Ectodermal cell (in vitro differentiated cells): Measurements from ENCODE around the gene KRTAP5-6.

Source experiments
- H3K27ac ChIP-seq: 2 replicates; pipeline ENCODE4 v1.7.0; 2013; ENCODE audit warnings: mild to moderate bottlenecking, low read depth, low read length; ENCODE audit not compliant: insufficient read depth, poor library complexity, severe bottlenecking
- H3K27me3 ChIP-seq: 2 replicates; pipeline ENCODE4 v1.7.0; 2013; ENCODE audit warnings: mild to moderate bottlenecking, low read length; ENCODE audit not compliant: insufficient read depth, control insufficient read depth, poor library complexity, severe bottlenecking
- H3K36me3 ChIP-seq: one replicate; pipeline ENCODE4 v1.7.0; 2013; ENCODE audit warnings: low read length; ENCODE audit not compliant: control insufficient read depth, insufficient read depth
- H3K4me1 ChIP-seq: one replicate; pipeline ENCODE4 v1.7.0; 2013; ENCODE audit warnings: low read length; ENCODE audit not compliant: control insufficient read depth, insufficient read depth
- H3K4me3 ChIP-seq: 2 replicates; pipeline ENCODE4 v1.7.0; 2013; ENCODE audit warnings: low read depth, low read length, control low read depth; ENCODE audit not compliant: insufficient read depth
- H3K9me3 ChIP-seq: 2 replicates; pipeline ENCODE4 v1.7.0; 2013; ENCODE audit warnings: mild to moderate bottlenecking, low read length, moderate library complexity; ENCODE audit not compliant: control insufficient read depth
- WGBS, 2 experiments: methylation state at CpG; one replicate each; pipeline ENCODE4 v1.1.7; 2013; ENCODE audit warnings: missing lambda C conversion rate in 2 of 2; 5-methylcytosine and 5-hydroxymethylcytosine counted together

Gene KRTAP5-6

GRCh38 chr11:1705126-1706052 is 8.4 kb downstream of the KRTAP5-6 start:
- no peaks in the 10 kb centered on the region for H3K4me1 ChIP-seq
- WGBS, 2 experiments: 90 to 93% methylated on average over 15 of the region's 15 CpGs
- H3K4me3 ChIP-seq: no peak overlapping the region
- no peak overlapping the region for H3K27ac ChIP-seq
- no peaks in the 10 kb centered on the region for H3K9me3 ChIP-seq
- no peaks in the 10 kb centered on the region for H3K36me3 ChIP-seq
- H3K27me3 ChIP-seq: no peaks in the 10 kb centered on the region

GRCh38 chr11:1706634-1707400 is 9.8 kb downstream of the KRTAP5-6 start:
- H3K4me3 ChIP-seq: no peak overlapping the region
- H3K36me3 ChIP-seq: no peaks in the 10 kb centered on the region
- no peaks in the 10 kb centered on the region for H3K9me3 ChIP-seq
- WGBS, 2 experiments: 92 to 94% methylated on average over 17 of the region's 17 CpGs
- no peaks in the 10 kb centered on the region for H3K27me3 ChIP-seq
- H3K27ac ChIP-seq: no peak overlapping the region
- no peaks in the 10 kb centered on the region for H3K4me1 ChIP-seq

GRCh38 chr11:1707751-1708150 is 10.8 kb downstream of the KRTAP5-6 start:
- Histone ChIP-seq H3K4me1 (no peaks in the 10 kb centered on the region), H3K27me3 (no peaks in the 10 kb centered on the region), H3K36me3 (no peaks in the 10 kb centered on the region), H3K4me3 (no peak overlapping the region), H3K9me3 (no peaks in the 10 kb centered on the region), H3K27ac (no peak overlapping the region)
- WGBS, 2 experiments: 70 to 75% methylated on average over 4 of the region's 4 CpGs

GRCh38 chr11:1708716-1709115 is 11.7 kb downstream of the KRTAP5-6 start:
- Histone ChIP-seq H3K4me1 (no peaks in the 10 kb centered on the region), H3K4me3 (no peak overlapping the region), H3K36me3 (no peaks in the 10 kb centered on the region), H3K27ac (no peak overlapping the region), H3K9me3 (no peaks in the 10 kb centered on the region), H3K27me3 (no peaks in the 10 kb centered on the region)
- 91 to 92% methylated on average over 10 of the region's 10 CpGs for WGBS, 2 experiments

GRCh38 chr11:1714908-1715885 is 18.2 kb downstream of the KRTAP5-6 start:
- no peak overlapping the region for H3K4me3 ChIP-seq
- WGBS, 2 experiments: 91% methylated on average over 24 of the region's 24 CpGs
- no peak overlapping the region for H3K27ac ChIP-seq
- no peaks in the 10 kb centered on the region for H3K36me3 ChIP-seq
- no peaks in the 10 kb centered on the region for H3K9me3 ChIP-seq
- H3K4me1 ChIP-seq: no peaks in the 10 kb centered on the region
- no peaks in the 10 kb centered on the region for H3K27me3 ChIP-seq

GRCh38 chr11:1717745-1718144 is 20.8 kb downstream of the KRTAP5-6 start:
- 93 to 94% methylated on average over 7 of the region's 8 CpGs for WGBS, 2 experiments
- H3K4me1 ChIP-seq: no peaks in the 10 kb centered on the region
- H3K9me3 ChIP-seq: no peaks in the 10 kb centered on the region
- H3K27ac ChIP-seq: no peak overlapping the region
- no peaks in the 10 kb centered on the region for H3K36me3 ChIP-seq
- no peaks in the 10 kb centered on the region for H3K27me3 ChIP-seq
- no peak overlapping the region for H3K4me3 ChIP-seq

- Histone ChIP-seq H3K4me1 (no peaks in the 10 kb centered on the region), H3K4me3 (no peak overlapping the region), H3K36me3 (no peaks in the 10 kb centered on the region), H3K27me3 (no peaks in the 10 kb centered on the region), H3K27ac (no peak overlapping the region), H3K9me3 (no peaks in the 10 kb centered on the region)
- WGBS, 2 experiments: 92 to 94% methylated on average over 15 of the region's 15 CpGs
These were observed 21.3 kb downstream of the KRTAP5-6 start for GRCh38 chr11:1718326-1718725.

- no peak overlapping the region for H3K27ac ChIP-seq
- H3K9me3 ChIP-seq: no peaks in the 10 kb centered on the region
- H3K4me3 ChIP-seq: no peak overlapping the region
- WGBS, 2 experiments: 91 to 96% methylated on average over 6 to 7 of the region's 8 CpGs
- H3K36me3 ChIP-seq: no peaks in the 10 kb centered on the region
- H3K4me1 ChIP-seq: no peaks in the 10 kb centered on the region
- H3K27me3 ChIP-seq: no peaks in the 10 kb centered on the region
These were observed 22.8 kb downstream of the KRTAP5-6 start for GRCh38 chr11:1719781-1720180.

GRCh38 chr11:1727096-1727690 is 30.2 kb downstream of the KRTAP5-6 start:
- Histone ChIP-seq H3K36me3 (no peaks in the 10 kb centered on the region), H3K27me3 (peaks cover 4% of the 10 kb centered on the region), H3K4me1 (peaks cover 6% of the 10 kb centered on the region), H3K4me3 (no peak overlapping the region), H3K9me3 (no peaks in the 10 kb centered on the region), H3K27ac (no peak overlapping the region)
- WGBS, 2 experiments: 89% methylated on average over 11 of the region's 11 CpGs
